Measurements from ENCODE around the gene ACAP3. TPM values are rescaled to one million over a fixed set of nuclear protein-coding genes. Genes with fewer than 3 reads are reported as not detected.

Gene ACAP3
- total RNA-seq, 1 donor from 2014 or later, result 10.7 TPM

DNA sequence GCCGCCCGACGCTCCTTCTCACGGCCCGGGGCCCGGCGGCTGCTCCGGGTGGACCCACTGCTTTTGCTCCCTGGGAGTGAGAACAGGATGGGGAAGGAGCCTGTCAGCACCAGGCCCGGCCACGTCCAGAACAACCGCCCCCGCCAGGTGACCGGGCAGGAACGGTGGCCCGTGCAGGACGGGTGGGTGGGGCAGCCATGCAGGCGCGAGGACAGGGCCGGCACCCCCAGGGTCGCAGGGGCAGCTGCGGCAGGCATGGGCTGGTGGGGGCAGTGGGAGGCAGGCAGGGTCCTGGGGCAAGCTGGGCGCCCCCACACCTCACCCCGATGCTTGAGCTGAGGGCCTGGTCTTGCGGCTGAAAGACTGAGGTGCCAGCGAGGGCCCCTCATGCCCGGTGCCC lies 28.7 kb upstream of the ACAP3 start:
- Histone ChIP-seq H3K27ac (no peak overlapping the region), H3K9me3 (ENCODE audit: low read depth) (no peaks in the 10 kb centered on the region), H3K4me2 (no peak overlapping the region), H3K27me3 (no peaks in the 10 kb centered on the region), H3K4me1 (no peaks in the 10 kb centered on the region), H3K79me2 (ENCODE audit: low read depth) (no peaks in the 10 kb centered on the region), H4K20me1 (ENCODE audit: low read depth) (peaks cover 54% of the 10 kb centered on the region), H2AFZ (replicated peaks) (no peak overlapping the region), H3K36me3 (no peaks in the 10 kb centered on the region), H3K9ac (no peak overlapping the region), H3K4me3 (no peak overlapping the region), H3F3A (ENCODE audit: low read depth) (peaks cover 12% of the 10 kb centered on the region)
- H3K9me3 Mint-ChIP-seq, result no peaks in the 10 kb centered on the region
- peaks cover 9% of the 10 kb centered on the region for H3K36me3 Mint-ChIP-seq
- H3K27me3 Mint-ChIP-seq (ENCODE audit: insufficient read depth, low read depth), result peaks cover 9% of the 10 kb centered on the region
- no peak for TF ChIP-seq EZH2 (IDR thresholded peaks at IDR 0.05)
- TF ChIP-seq, protein P1, sequence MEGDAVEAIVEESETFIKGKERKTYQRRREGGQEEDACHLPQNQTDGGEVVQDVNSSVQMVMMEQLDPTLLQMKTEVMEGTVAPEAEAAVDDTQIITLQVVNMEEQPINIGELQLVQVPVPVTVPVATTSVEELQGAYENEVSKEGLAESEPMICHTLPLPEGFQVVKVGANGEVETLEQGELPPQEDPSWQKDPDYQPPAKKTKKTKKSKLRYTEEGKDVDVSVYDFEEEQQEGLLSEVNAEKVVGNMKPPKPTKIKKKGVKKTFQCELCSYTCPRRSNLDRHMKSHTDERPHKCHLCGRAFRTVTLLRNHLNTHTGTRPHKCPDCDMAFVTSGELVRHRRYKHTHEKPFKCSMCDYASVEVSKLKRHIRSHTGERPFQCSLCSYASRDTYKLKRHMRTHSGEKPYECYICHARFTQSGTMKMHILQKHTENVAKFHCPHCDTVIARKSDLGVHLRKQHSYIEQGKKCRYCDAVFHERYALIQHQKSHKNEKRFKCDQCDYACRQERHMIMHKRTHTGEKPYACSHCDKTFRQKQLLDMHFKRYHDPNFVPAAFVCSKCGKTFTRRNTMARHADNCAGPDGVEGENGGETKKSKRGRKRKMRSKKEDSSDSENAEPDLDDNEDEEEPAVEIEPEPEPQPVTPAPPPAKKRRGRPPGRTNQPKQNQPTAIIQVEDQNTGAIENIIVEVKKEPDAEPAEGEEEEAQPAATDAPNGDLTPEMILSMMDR (IDR thresholded peaks at IDR 0.05), result no peak
- no peak for TF ChIP-seq EZH2phosphoT487 (IDR thresholded peaks at IDR 0.05)
- H3K27ac Mint-ChIP-seq, result no peak overlapping the region
- H3K4me3 Mint-ChIP-seq, result no peak overlapping the region
- H3K4me1 Mint-ChIP-seq, result no peaks in the 10 kb centered on the region
- no peak for DNase-seq (ENCODE audit: low spot score)

DNA sequence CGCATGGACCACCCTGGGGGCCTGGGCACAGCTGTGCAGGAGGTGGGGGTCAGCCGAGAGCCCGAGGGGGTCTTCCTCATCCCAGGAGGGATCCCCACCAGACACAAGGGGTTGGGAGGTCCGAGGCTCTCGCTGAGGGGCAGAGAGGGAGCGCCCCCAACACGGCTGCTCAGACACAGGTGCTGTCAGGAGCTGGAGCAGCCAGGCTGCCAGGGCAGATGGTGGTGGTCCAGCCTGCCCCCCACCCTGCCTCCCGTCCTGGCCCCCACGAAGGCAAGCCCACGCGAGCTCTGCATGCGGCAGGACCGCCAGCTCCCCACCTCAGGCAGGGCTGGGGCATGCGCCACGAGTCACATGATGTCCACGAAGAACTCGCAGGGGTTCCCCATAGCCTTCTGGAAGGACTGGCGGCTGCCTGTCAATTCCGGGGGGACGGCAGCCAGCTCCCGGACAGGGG lies 28.1 kb upstream of the ACAP3 start:
- Mint-ChIP-seq H3K27me3 (ENCODE audit: insufficient read depth, low read depth) (peaks cover 13% of the 10 kb centered on the region), H3K36me3 (peaks cover 3% of the 10 kb centered on the region), H3K9me3 (no peaks in the 10 kb centered on the region), H3K4me3 (no peak overlapping the region), H3K27ac (no peak overlapping the region), H3K4me1 (no peaks in the 10 kb centered on the region)
- no peaks in the 10 kb centered on the region for H3K27me3 ChIP-seq
- H3K4me1 ChIP-seq, result no peaks in the 10 kb centered on the region
- peaks cover 7% of the 10 kb centered on the region for H3F3A ChIP-seq (ENCODE audit: low read depth)
- no peaks in the 10 kb centered on the region for H3K79me2 ChIP-seq (ENCODE audit: low read depth)
- H3K9me3 ChIP-seq (ENCODE audit: low read depth), result no peaks in the 10 kb centered on the region
- H4K20me1 ChIP-seq (ENCODE audit: low read depth), result peaks cover 59% of the 10 kb centered on the region
- H2AFZ ChIP-seq (replicated peaks), result no peak overlapping the region
- no peak for DNase-seq (ENCODE audit: low spot score)
- no peak overlapping the region for H3K9ac ChIP-seq
- H3K36me3 ChIP-seq, result no peaks in the 10 kb centered on the region
- H3K27ac ChIP-seq, result no peak overlapping the region
- no peak overlapping the region for H3K4me2 ChIP-seq
- no peak for TF ChIP-seq EZH2phosphoT487 (IDR thresholded peaks at IDR 0.05)
- no peak for TF ChIP-seq EZH2 (IDR thresholded peaks at IDR 0.05)
- TF ChIP-seq, protein P1 (IDR thresholded peaks at IDR 0.05), result no peak
- H3K4me3 ChIP-seq, result no peak overlapping the region

DNA sequence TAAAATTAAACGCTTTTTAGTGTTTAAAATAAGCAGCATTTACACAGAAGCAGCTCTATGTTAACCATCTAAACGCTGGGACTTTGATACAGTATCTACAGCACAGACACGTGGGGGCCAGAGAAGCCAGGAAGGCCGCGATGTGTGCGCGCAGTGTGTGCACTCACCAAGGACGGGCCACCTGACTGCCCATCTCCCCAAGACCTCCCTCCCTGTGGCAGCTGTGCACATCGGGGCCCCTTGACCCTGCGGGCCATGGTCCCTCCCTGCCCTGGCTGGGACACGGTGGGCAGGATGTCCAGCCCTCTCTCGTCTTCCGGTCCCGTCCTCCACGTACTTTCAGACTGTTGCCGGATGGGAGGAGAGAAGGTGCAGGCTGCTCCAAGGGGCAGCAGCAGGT lies 27.6 kb upstream of the ACAP3 start:
- H3K79me2 ChIP-seq (ENCODE audit: low read depth), result no peaks in the 10 kb centered on the region
- peaks cover 14% of the 10 kb centered on the region for H3K27me3 Mint-ChIP-seq (ENCODE audit: insufficient read depth, low read depth)
- H3F3A ChIP-seq (ENCODE audit: low read depth), result peaks cover 12% of the 10 kb centered on the region
- no peaks in the 10 kb centered on the region for H3K36me3 Mint-ChIP-seq
- no peak overlapping the region for H3K27ac Mint-ChIP-seq
- H3K27ac ChIP-seq, result no peak overlapping the region
- no peak for DNase-seq (ENCODE audit: low spot score)
- no peaks in the 10 kb centered on the region for H3K27me3 ChIP-seq
- H3K36me3 ChIP-seq, result no peaks in the 10 kb centered on the region
- H3K4me1 ChIP-seq, result no peaks in the 10 kb centered on the region
- H4K20me1 ChIP-seq (ENCODE audit: low read depth), result peaks cover 65% of the 10 kb centered on the region
- no peak overlapping the region for H3K4me3 ChIP-seq
- no peak for TF ChIP-seq EZH2 (IDR thresholded peaks at IDR 0.05)
- TF ChIP-seq, protein P1 (IDR thresholded peaks at IDR 0.05), result no peak
- no peak for TF ChIP-seq EZH2phosphoT487 (IDR thresholded peaks at IDR 0.05)
- no peaks in the 10 kb centered on the region for H3K9me3 ChIP-seq (ENCODE audit: low read depth)
- H3K4me1 Mint-ChIP-seq, result no peaks in the 10 kb centered on the region
- H2AFZ ChIP-seq (replicated peaks), result no peak overlapping the region
- H3K9me3 Mint-ChIP-seq, result no peaks in the 10 kb centered on the region
- H3K9ac ChIP-seq, result no peak overlapping the region
- no peak overlapping the region for H3K4me2 ChIP-seq
- no peak overlapping the region for H3K4me3 Mint-ChIP-seq

Data from neural progenitor cell (in vitro differentiated cells).